Cardiac muscle cell (in vitro differentiated cells and primary cell): ENCODE data around the gene MYBPC3. TPM values are rescaled to one million over a fixed set of nuclear protein-coding genes. Genes with fewer than 3 reads are reported as not detected.

ENCODE experiments used
- DNase-seq, 2 donors: peaks; one replicate each; pipeline versions ENCODE4 v3.0.0 to v3.0.0-alpha.2; 2010 to 2017; ENCODE audit warnings: low read depth in 1 of 2, low spot score in 1 of 2
- H3K27ac ChIP-seq: fragments of 200-600 bp; sonication (generic); 2 replicates; pipeline ENCODE4 v1.5.1; 2016
- H3K27me3 ChIP-seq: fragments of 200-600 bp; sonication (generic); 2 replicates; pipeline ENCODE4 v1.6.0; 2016; ENCODE audit warnings: control low read depth
- H3K36me3 ChIP-seq: fragments of 200-600 bp; sonication (generic); 2 replicates; pipeline ENCODE4 v1.5.1; 2016; ENCODE audit warnings: control low read depth
- H3K4me1 ChIP-seq: fragments of 200-600 bp; sonication (generic); 2 replicates; pipeline ENCODE4 v1.8.1; 2017; ENCODE audit warnings: low read depth, mild to moderate bottlenecking, mixed run types
- H3K4me3 ChIP-seq: fragments of 200-600 bp; sonication (generic); 2 replicates; pipeline ENCODE4 v1.5.1; 2016; ENCODE audit warnings: mild to moderate bottlenecking
- H3K9me3 ChIP-seq: fragments of 200-600 bp; sonication (generic); 2 replicates; pipeline ENCODE4 v1.5.1; 2017; ENCODE audit warnings: low read depth, mild to moderate bottlenecking, control low read depth
- polyA plus RNA-seq: library from polyadenylated mRNA; unstranded; fragments of >200 nt; fragmentation: Nextera tagmentation; extraction: Ambion mirVana; gene quantifications from 2 replicates; pipeline ENCODE4 v1.2.1, GENCODE V29; 2016
- total RNA-seq: library from RNA; depleted of rRNA; stranded (reverse); fragments of >200 nt; gene quantifications from 2 replicates; pipeline ENCODE4 v1.2.3, GENCODE V29; 2016
- TF ChIP-seq, protein P1 (sequence below): IDR thresholded peaks from 2 replicates; pipeline ENCODE4 v1.5.1; 2012; ENCODE audit warnings: low read depth, mild to moderate bottlenecking, low read length

Gene MYBPC3
- total and polyA plus RNA-seq, 2 experiments from 2014 or later: 489 to 751 TPM

DNA sequence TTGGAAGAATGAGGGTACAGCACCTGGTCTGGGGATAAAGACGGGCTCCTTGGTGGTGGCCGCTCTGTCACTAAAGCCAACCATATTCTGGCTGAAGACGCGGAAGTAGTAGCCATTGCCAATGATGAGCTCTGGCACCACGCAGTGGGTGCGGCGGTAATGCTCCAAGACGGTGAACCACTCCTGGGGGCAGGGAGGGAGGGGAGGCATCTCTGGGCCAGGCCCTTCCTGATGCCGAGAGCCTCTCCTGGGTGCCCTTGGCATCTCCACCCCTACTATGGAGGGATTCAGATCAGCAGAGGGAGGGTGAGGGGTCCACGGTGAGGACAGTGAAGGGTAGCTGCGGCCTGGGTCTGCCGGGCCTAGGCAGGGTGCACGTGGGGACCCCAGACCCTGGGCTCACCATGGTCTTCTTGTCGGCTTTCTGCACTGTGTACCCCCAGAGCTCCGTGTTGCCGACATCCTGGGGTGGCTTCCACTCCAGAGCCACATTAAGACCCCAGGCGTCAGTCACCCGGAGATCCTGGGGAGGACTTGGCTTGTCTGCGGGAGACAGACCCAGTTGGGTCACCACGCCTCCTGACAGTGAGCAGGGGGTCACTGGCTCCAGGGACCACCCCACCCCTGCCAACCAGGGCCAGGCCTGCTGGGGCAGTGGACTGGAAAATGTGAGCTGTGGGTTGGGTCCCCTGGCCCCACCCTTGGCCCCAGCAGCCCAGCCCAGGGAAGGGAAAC is 19.5 kb downstream of the MYBPC3 start:
- DNase-seq: no peak
- Histone ChIP-seq H3K4me3 (no peak overlapping the region), H3K27me3 (no peaks in the 10 kb centered on the region), H3K27ac (peak overlapping the region; percentile 85), H3K36me3 (peaks cover 70% of the 10 kb centered on the region), H3K4me1 (no peaks in the 10 kb centered on the region), H3K9me3 (no peaks in the 10 kb centered on the region)
- TF ChIP-seq, protein P1, sequence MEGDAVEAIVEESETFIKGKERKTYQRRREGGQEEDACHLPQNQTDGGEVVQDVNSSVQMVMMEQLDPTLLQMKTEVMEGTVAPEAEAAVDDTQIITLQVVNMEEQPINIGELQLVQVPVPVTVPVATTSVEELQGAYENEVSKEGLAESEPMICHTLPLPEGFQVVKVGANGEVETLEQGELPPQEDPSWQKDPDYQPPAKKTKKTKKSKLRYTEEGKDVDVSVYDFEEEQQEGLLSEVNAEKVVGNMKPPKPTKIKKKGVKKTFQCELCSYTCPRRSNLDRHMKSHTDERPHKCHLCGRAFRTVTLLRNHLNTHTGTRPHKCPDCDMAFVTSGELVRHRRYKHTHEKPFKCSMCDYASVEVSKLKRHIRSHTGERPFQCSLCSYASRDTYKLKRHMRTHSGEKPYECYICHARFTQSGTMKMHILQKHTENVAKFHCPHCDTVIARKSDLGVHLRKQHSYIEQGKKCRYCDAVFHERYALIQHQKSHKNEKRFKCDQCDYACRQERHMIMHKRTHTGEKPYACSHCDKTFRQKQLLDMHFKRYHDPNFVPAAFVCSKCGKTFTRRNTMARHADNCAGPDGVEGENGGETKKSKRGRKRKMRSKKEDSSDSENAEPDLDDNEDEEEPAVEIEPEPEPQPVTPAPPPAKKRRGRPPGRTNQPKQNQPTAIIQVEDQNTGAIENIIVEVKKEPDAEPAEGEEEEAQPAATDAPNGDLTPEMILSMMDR: no peak

DNA sequence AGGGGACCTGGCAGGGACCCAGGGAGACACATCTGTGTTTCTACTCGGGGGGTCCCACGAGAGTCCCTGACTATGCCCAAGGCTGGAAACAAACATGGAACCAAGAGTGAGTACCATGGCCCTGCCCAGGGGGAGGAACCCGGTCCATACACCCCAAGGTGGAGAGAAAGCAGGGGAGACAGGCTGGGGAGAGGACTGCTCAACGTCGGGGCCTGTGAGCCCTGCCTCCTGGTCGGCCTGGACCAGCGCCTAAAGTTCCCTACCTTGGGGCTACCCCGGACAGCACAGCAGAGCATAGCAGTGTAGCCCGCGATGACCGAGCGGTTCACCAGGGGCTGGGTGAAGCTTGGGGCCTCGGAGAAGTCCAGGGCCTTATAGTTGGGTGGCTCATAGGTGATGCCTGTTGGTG is 20.2 kb downstream of the MYBPC3 start:
- H3K4me3 ChIP-seq: no peak overlapping the region
- H3K9me3 ChIP-seq: no peaks in the 10 kb centered on the region
- H3K27me3 ChIP-seq: no peaks in the 10 kb centered on the region
- no peak for DNase-seq
- peaks cover 70% of the 10 kb centered on the region for H3K36me3 ChIP-seq
- H3K4me1 ChIP-seq: no peaks in the 10 kb centered on the region
- TF ChIP-seq, protein P1: no peak
- H3K27ac ChIP-seq: peak overlapping the region; percentile 85

DNA sequence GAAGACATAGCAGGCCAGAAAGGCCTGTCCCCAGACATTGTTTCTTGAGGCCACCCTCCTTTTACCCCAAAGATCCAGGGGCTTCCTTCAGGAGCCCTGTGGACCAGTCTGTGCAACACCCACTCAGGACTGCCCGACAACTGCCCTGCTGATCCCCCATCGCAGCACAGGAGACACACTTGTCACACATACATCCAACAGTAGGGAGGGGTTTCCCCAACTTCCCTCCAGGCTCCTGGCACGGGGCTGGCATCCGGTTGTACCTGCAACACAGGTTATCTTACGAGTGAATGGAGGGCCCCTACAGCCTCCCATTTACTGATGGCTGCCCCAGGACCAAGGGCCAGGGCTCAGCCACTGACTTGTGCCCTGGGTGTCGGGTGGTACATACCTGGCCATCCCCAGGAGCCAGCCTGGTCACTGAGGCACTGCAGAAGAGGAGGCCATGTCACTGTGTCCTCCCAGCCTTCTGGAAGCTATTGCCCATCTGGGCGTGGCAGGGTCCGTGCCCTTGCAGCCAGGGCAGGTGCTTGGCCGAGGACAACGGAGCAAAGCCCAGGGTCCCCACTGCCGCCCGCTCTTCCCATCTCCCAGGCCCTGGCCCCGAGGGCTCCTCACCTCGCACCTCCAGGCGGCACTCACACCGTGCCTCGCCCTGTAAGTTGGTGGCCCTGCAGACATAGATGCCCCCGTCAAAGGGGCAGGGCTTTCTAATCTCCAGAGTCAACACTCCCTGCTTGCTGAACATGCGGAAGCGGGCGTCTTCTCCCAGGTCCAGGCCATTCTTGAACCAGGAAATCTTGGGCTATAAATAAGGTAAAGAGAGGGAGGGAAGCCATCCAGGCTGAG is 20.8 kb downstream of the MYBPC3 start:
- no peaks in the 10 kb centered on the region for H3K9me3 ChIP-seq
- peak overlapping the region; percentile 85 for H3K27ac ChIP-seq
- H3K36me3 ChIP-seq: peaks cover 70% of the 10 kb centered on the region
- H3K4me1 ChIP-seq: no peaks in the 10 kb centered on the region
- TF ChIP-seq, protein P1: no peak
- H3K4me3 ChIP-seq: no peak overlapping the region
- no peaks in the 10 kb centered on the region for H3K27me3 ChIP-seq
- no peak for DNase-seq

DNA sequence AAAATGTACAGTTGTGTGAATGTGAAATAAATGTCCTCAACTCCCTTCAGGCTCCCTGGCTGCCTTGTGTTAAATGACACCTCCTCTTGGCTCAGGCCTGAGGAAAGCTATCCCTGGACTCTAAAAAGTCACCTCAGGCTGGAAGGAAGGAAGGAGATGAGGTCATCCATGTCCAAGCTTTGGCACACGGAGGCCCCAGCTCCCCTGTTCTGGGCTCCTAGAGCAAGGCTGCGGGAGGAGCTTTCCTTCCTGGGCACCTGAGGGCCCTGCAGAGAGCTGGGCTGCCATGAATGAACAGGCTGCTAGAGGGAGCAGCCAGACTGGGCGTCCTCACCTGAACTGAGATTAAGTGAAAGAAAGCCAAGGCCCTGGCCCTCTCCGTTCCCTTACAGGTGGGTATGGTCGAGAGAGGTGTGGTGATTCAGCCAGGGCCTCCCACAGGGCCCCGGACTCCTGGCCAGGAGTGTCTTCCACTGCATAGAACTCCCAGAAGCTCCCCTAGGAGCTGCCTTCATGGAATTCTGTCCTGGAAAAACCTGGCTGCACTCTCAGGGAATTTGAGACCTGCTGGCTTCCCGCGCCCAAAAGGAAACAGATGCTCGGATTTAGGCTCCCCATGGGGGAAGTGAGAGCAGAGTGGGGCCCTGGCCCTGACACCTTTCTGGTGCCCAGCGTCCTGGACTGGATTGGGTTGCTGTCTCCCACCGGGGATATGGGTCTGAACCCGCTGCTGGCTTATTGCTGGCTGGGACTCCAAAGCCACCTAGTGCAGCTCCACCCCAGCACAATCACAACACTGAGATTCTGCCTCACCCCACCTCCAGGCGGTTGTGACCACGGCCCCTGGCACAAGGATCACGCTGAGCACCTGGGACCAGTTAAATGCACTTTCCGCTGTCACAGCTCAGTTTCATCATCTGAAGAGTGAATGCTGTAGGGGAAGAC is 22.2 kb downstream of the MYBPC3 start:
- TF ChIP-seq, protein P1: no peak
- Histone ChIP-seq H3K36me3 (peaks cover 60% of the 10 kb centered on the region), H3K9me3 (no peaks in the 10 kb centered on the region), H3K4me1 (no peaks in the 10 kb centered on the region), H3K27ac (peak overlapping the region; percentile 85), H3K27me3 (no peaks in the 10 kb centered on the region), H3K4me3 (no peak overlapping the region)
- peak in 1 of 2 donors; percentile 12 for DNase-seq

DNA sequence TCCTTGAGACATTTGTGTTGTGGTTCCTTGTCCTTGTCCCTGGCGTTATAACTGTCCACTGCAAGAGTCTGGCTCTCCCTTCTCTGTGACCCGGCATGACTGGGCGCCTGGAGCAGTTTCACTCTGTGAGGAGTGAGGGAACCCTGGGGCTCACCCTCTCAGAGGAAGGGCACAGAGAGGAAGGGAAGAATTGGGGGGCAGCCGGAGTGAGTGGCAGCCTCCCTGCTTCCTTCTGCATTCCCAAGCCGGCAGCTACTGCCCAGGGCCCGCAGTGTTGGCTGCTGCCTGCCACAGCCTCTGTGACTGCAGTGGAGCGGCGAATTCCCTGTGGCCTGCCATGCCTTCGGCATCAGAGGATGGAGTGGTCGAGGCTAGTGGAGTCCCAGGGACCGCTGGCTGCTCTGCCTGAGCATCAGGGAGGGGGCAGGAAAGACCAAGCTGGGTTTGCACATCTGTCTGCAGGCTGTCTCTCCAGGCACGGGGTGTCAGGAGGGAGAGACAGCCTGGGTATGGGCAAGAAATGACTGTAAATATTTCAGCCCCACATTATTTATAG is 23.0 kb downstream of the MYBPC3 start:
- TF ChIP-seq, protein P1: no peak
- Histone ChIP-seq H3K9me3 (no peaks in the 10 kb centered on the region), H3K27me3 (no peaks in the 10 kb centered on the region), H3K36me3 (peaks cover 52% of the 10 kb centered on the region), H3K4me1 (no peaks in the 10 kb centered on the region), H3K27ac (peak overlapping the region; percentile 85), H3K4me3 (no peak overlapping the region)
- no peak for DNase-seq
